Prostate gland (tissue), 2 donors: ENCODE measurements around the gene CRYBB2. TPM values are rescaled to one million over a fixed set of nuclear protein-coding genes. Genes with fewer than 3 reads are reported as not detected.
"Not testable (repeated sequence)": the region's sequence is repeated elsewhere in the genome, so short reads cannot be mapped to it uniquely, and the experiment has no call there.

Experiments
- DNase-seq: peaks from one replicate; pipeline ENCODE4 v3.0.0-alpha.2; 2019; ENCODE audit warnings: low spot score
- H3K27ac ChIP-seq, 2 donors: fragments of 200-600 bp; sonication (generic); 2 replicates each; pipeline ENCODE4 v1.5.1; 2017 to 2019
- H3K27me3 ChIP-seq: fragments of 200-600 bp; sonication (generic); replicated peaks from 2 replicates; pipeline ENCODE4 v1.5.1; 2019; ENCODE audit not compliant: insufficient read depth
- H3K36me3 ChIP-seq, 2 donors: fragments of 200-600 bp; sonication (generic); 1 replicate in 1 of 2; 2 replicates in 1 of 2; pipeline versions ENCODE4 v1.5.1 to v1.8.1; 2017 to 2019
- H3K4me1 ChIP-seq: fragments of 200-600 bp; sonication (generic); replicated peaks from 2 replicates; pipeline ENCODE4 v1.5.1; 2019
- H3K4me3 ChIP-seq, 2 donors: fragments of 200-600 bp; sonication (generic); 2 replicates each; pipeline ENCODE4 v1.5.1; 2017 to 2019
- H3K9me3 ChIP-seq: fragments of 200-600 bp; sonication (generic); 2 replicates; pipeline ENCODE4 v1.5.1; 2017
- CTCF ChIP-seq, 4 experiments: fragments of 200-600 bp in 2 of 4; fragments of 450-650 bp in 2 of 4; sonication (generic) in 2 of 4; IDR thresholded peaks; 1 replicate in 3 of 4; 2 replicates in 1 of 4; pipeline ENCODE4 v1.5.1; 2016 to 2019; ENCODE audit warnings: antibody characterized with exemption in 4 of 4, mild to moderate bottlenecking in 2 of 4, moderate library complexity in 2 of 4
- POLR2A ChIP-seq: fragments of 450-650 bp; IDR thresholded peaks from one replicate; pipeline ENCODE4 v1.6.1; 2016; ENCODE audit warnings: antibody characterized with exemption, mild to moderate bottlenecking
- POLR2AphosphoS5 ChIP-seq: sonication (generic); formaldehyde crosslinking; IDR thresholded peaks from one replicate; pipeline ENCODE4 v1.6.1; 2017; ENCODE audit warnings: antibody characterized with exemption
- WGBS: methylation state at CpG from one replicate; pipeline ENCODE4 v1.1.5; 2018; 5-methylcytosine and 5-hydroxymethylcytosine counted together
- intact Hi-C: fragments of 100-400 bp; cut with DNase I; formaldehyde crosslinking; loops from one replicate; pipeline ENCODE4 v1.14.2; 2022
- total RNA-seq, 2 donors: library from RNA; depleted of rRNA; stranded (reverse); fragments of >200 nt; gene quantifications; one replicate each; pipeline ENCODE4 v1.1.0, GENCODE V29; 2016

Gene CRYBB2
- total RNA-seq, 2 donors from 2014 or later, result 1.9 TPM; not detected in 1

- H3K27ac ChIP-seq, result no peak overlapping the region
- DNase-seq, result no peak
- no peaks in the 10 kb centered on the region for H3K36me3 ChIP-seq
- WGBS, result 79% methylated on average over 2 of the region's 2 CpGs
- no peak overlapping the region for H3K4me3 ChIP-seq
- H3K27me3 ChIP-seq, result no peaks in the 10 kb centered on the region
- TF ChIP-seq POLR2AphosphoS5, result no peak
- TF ChIP-seq POLR2A, result no peak
- no peak for TF ChIP-seq CTCF (IDR thresholded peaks at IDR 0.05)
- intact Hi-C loops, result no loop called here
- no peaks in the 10 kb centered on the region for H3K4me1 ChIP-seq
- H3K9me3 ChIP-seq, result no peaks in the 10 kb centered on the region
These were observed 3.2 kb upstream of the CRYBB2 start for GRCh38 chr22:25216230-25216629.

GRCh38 chr22:25219948-25220442 is 556 bp downstream of the CRYBB2 start:
- Histone ChIP-seq H3K27me3 (no peaks in the 10 kb centered on the region), H3K4me3 (no peak overlapping the region), H3K36me3 (no peaks in the 10 kb centered on the region), H3K4me1 (no peaks in the 10 kb centered on the region), H3K9me3 (no peaks in the 10 kb centered on the region), H3K27ac (no peak overlapping the region)
- TF ChIP-seq POLR2AphosphoS5 (no peak), CTCF (IDR thresholded peaks at IDR 0.05) (no peak), POLR2A (no peak)
- WGBS, result 46% methylated on average over 4 of the region's 4 CpGs
- no peak for DNase-seq
- intact Hi-C loops, result no loop called here

- H3K27ac ChIP-seq, result no peak overlapping the region
- H3K9me3 ChIP-seq, result no peaks in the 10 kb centered on the region
- no peak for DNase-seq
- no peak for TF ChIP-seq POLR2A
- no peak for TF ChIP-seq CTCF (IDR thresholded peaks at IDR 0.05)
- no peak for TF ChIP-seq POLR2AphosphoS5
- H3K36me3 ChIP-seq, result no peaks in the 10 kb centered on the region
- WGBS, result 65% methylated on average over 8 of the region's 8 CpGs
- H3K27me3 ChIP-seq, result no peaks in the 10 kb centered on the region
- H3K4me3 ChIP-seq, result no peak overlapping the region
- intact Hi-C loops, result no loop called here
- H3K4me1 ChIP-seq, result no peaks in the 10 kb centered on the region
These were observed 2.4 kb downstream of the CRYBB2 start for GRCh38 chr22:25221790-25222189.

GRCh38 chr22:25223269-25223850 is 3.9 kb downstream of the CRYBB2 start:
- Histone ChIP-seq H3K27ac (no peak overlapping the region), H3K4me1 (no peaks in the 10 kb centered on the region), H3K4me3 (no peak overlapping the region), H3K36me3 (no peaks in the 10 kb centered on the region), H3K9me3 (no peaks in the 10 kb centered on the region), H3K27me3 (no peaks in the 10 kb centered on the region)
- TF ChIP-seq POLR2A, result no peak
- no peak for TF ChIP-seq CTCF (IDR thresholded peaks at IDR 0.05)
- TF ChIP-seq POLR2AphosphoS5, result no peak
- intact Hi-C loops, result no loop called here
- 76% methylated on average over 12 of the region's 12 CpGs for WGBS
- DNase-seq, result no peak

GRCh38 chr22:25228822-25229221 is 9.4 kb downstream of the CRYBB2 start:
- TF ChIP-seq CTCF (IDR thresholded peaks at IDR 0.05) (no peak), POLR2A (no peak), POLR2AphosphoS5 (no peak)
- H3K27me3 ChIP-seq, result no peaks in the 10 kb centered on the region
- no peak overlapping the region for H3K27ac ChIP-seq
- no peak for DNase-seq
- intact Hi-C loops, result no loop called here
- no peaks in the 10 kb centered on the region for H3K36me3 ChIP-seq
- H3K4me3 ChIP-seq, result no peak overlapping the region
- H3K4me1 ChIP-seq, result no peaks in the 10 kb centered on the region
- 80% methylated on average over 13 of the region's 13 CpGs for WGBS
- no peaks in the 10 kb centered on the region for H3K9me3 ChIP-seq

GRCh38 chr22:25230760-25231159 is 11.3 kb downstream of the CRYBB2 start:
- H3K36me3 ChIP-seq, H3K4me3 ChIP-seq, H3K27me3 ChIP-seq, intact Hi-C loops, H3K4me1 ChIP-seq, H3K9me3 ChIP-seq, DNase-seq, H3K27ac ChIP-seq: not testable (repeated sequence)
- WGBS, result 100% methylated on average over 2 of the region's 2 CpGs
